HL-60 (cell line): ENCODE results near the gene IGF2R.
A peak's percentile ranks its signal among the peaks of the same experiment; 100 is the strongest.

Source experiments
- DNase-seq, 2 experiments: peaks; one replicate each; pipeline ENCODE4 v3.0.0-alpha.2; 2010 to 2020; ENCODE audit warnings: low read depth in 1 of 2, low spot score in 1 of 2
- H3K27ac ChIP-seq: fragments of 250-450 bp; sonication (Bioruptor Pico); replicated peaks from 2 replicates; pipeline ENCODE4 v1.5.1; 2020; ENCODE audit warnings: mild to moderate bottlenecking, moderate library complexity
- H3K27me3 ChIP-seq: fragments of 250-450 bp; sonication (Bioruptor Pico); 2 replicates; pipeline ENCODE4 v1.5.1; 2021; ENCODE audit warnings: mild to moderate bottlenecking, moderate library complexity; ENCODE audit not compliant: insufficient read depth, poor library complexity, severe bottlenecking
- H3K4me3 ChIP-seq: replicated peaks from 2 replicates; pipeline ENCODE4 v1.5.1; 2011; ENCODE audit warnings: mild to moderate bottlenecking, control low read depth, low read length; ENCODE audit not compliant: insufficient read depth
- CTCF ChIP-seq: IDR thresholded peaks from one replicate; pipeline ENCODE4 v1.5.1; 2011; ENCODE audit warnings: low read length, control low read depth, inconsistent platforms; ENCODE audit not compliant: insufficient read depth
- GABPA ChIP-seq: IDR thresholded peaks from 2 replicates; pipeline ENCODE4 v1.6.1; 2012; ENCODE audit warnings: low read depth
- POLR2AphosphoS5 ChIP-seq: IDR thresholded peaks from 2 replicates; pipeline ENCODE4 v1.6.1; 2012; ENCODE audit warnings: low read depth
- REST ChIP-seq: IDR thresholded peaks from 2 replicates; pipeline ENCODE4 v1.6.1; 2012; ENCODE audit warnings: low read depth; ENCODE audit not compliant: insufficient replicate concordance
- SPI1 ChIP-seq: IDR thresholded peaks from 2 replicates; pipeline ENCODE4 v1.6.1; 2012; ENCODE audit warnings: low read depth, mild to moderate bottlenecking, borderline replicate concordance

IGF2R gene

GRCh38 chr6:160070831-160071230 lies 101.9 kb downstream of the IGF2R start:
- no peak for DNase-seq
- no peak overlapping the region for H3K4me3 ChIP-seq
- H3K27ac ChIP-seq: no peak overlapping the region
- TF ChIP-seq CTCF: no peak
- TF ChIP-seq GABPA: no peak
- TF ChIP-seq REST: no peak
- H3K27me3 ChIP-seq: no peaks in the 10 kb centered on the region

- no peak overlapping the region for H3K4me3 ChIP-seq
- H3K27me3 ChIP-seq: no peaks in the 10 kb centered on the region
- TF ChIP-seq GABPA: no peak
- no peak for TF ChIP-seq POLR2AphosphoS5
- TF ChIP-seq CTCF: peak; percentile 3
- no peak for TF ChIP-seq REST
- TF ChIP-seq SPI1: no peak
- no peak overlapping the region for H3K27ac ChIP-seq
- DNase-seq: no peak
These were observed 103.2 kb downstream of the IGF2R start for GRCh38 chr6:160071805-160072690.

- Histone ChIP-seq H3K4me3 (no peak overlapping the region), H3K27ac (no peak overlapping the region), H3K27me3 (no peaks in the 10 kb centered on the region)
- no peak for DNase-seq
- TF ChIP-seq POLR2AphosphoS5 (no peak), SPI1 (no peak), CTCF (no peak), REST (no peak), GABPA (no peak)
These were observed 104.4 kb downstream of the IGF2R start for GRCh38 chr6:160073272-160073671.
